GM23338 (cell line): ENCODE data around the gene DCP1B. TPM values are rescaled to one million over a fixed set of nuclear protein-coding genes. Genes with fewer than 3 reads are reported as not detected.

ENCODE experiments used
- ATAC-seq: fragments of 200-7000 bp; cut with Tn5 transposase; 3 replicates; pipeline ENCODE4 v1.9.1; 2020
- DNase-seq: peaks from one replicate; pipeline ENCODE4 v3.0.0-alpha.2; 2015; ENCODE audit warnings: low spot score
- H2AFZ ChIP-seq: fragments of 200-600 bp; sonication (generic); 2 replicates; pipeline ENCODE4 v1.8.0; 2016; ENCODE audit warnings: antibody characterized with exemption, mild to moderate bottlenecking, moderate library complexity
- H3F3A ChIP-seq: fragments of 200-600 bp; sonication (generic); replicated peaks from 2 replicates; pipeline ENCODE4 v1.8.0; 2017; ENCODE audit warnings: antibody characterized with exemption, mixed run types, low read depth
- H3K27ac ChIP-seq: fragments of 200-600 bp; sonication (generic); 2 replicates; pipeline ENCODE4 v1.6.1; 2016; ENCODE audit warnings: low read depth
- H3K27me3 ChIP-seq: fragments of 200-600 bp; sonication (generic); 2 replicates; pipeline ENCODE4 v1.8.0; 2016; ENCODE audit warnings: mild to moderate bottlenecking, mixed run types, moderate library complexity; ENCODE audit not compliant: insufficient read depth
- H3K36me3 ChIP-seq: fragments of 200-600 bp; sonication (generic); 2 replicates; pipeline ENCODE4 v1.8.0; 2016; ENCODE audit warnings: mild to moderate bottlenecking; ENCODE audit not compliant: insufficient read depth
- H3K4me1 ChIP-seq: fragments of 200-600 bp; sonication (generic); 2 replicates; pipeline ENCODE4 v1.8.0; 2016; ENCODE audit warnings: mild to moderate bottlenecking, moderate library complexity; ENCODE audit not compliant: insufficient read depth
- H3K4me2 ChIP-seq: fragments of 200-600 bp; sonication (generic); 2 replicates; pipeline ENCODE4 v1.7.1; 2017; ENCODE audit warnings: mixed run types
- H3K4me3 ChIP-seq: fragments of 200-600 bp; sonication (generic); 2 replicates; pipeline ENCODE4 v1.6.1; 2016; ENCODE audit warnings: mixed run types
- H3K79me2 ChIP-seq: fragments of 200-600 bp; sonication (generic); replicated peaks from 2 replicates; pipeline ENCODE4 v1.8.0; 2017; ENCODE audit warnings: mild to moderate bottlenecking; ENCODE audit not compliant: insufficient read depth
- H3K9me2 ChIP-seq: fragments of 200-600 bp; sonication (generic); 2 replicates; pipeline ENCODE4 v1.8.0; 2017; ENCODE audit not compliant: insufficient read depth
- H4K20me1 ChIP-seq: fragments of 200-600 bp; sonication (generic); replicated peaks from 2 replicates; pipeline ENCODE4 v1.8.0; 2017; ENCODE audit warnings: mild to moderate bottlenecking; ENCODE audit not compliant: insufficient read depth
- H3K27ac Mint-ChIP-seq: 2 replicates; pipeline ENCODE4 v1.8.0; 2020; ENCODE audit warnings: inconsistent platforms, mild to moderate bottlenecking, moderate library complexity, mixed read lengths
- H3K27me3 Mint-ChIP-seq: 3 replicates; pipeline ENCODE4 v1.8.0; 2022; ENCODE audit warnings: low read depth, mild to moderate bottlenecking, moderate library complexity, mixed read lengths, inconsistent platforms; ENCODE audit not compliant: insufficient read depth, poor library complexity
- H3K36me3 Mint-ChIP-seq: 3 replicates; pipeline ENCODE4 v1.8.0; 2021; ENCODE audit warnings: low read depth, mild to moderate bottlenecking, inconsistent platforms, moderate library complexity, mixed read lengths
- H3K4me1 Mint-ChIP-seq: 3 replicates; pipeline ENCODE4 v1.8.0; 2020; ENCODE audit warnings: mild to moderate bottlenecking, inconsistent platforms, mixed read lengths
- H3K4me3 Mint-ChIP-seq: 3 replicates; pipeline ENCODE4 v1.8.0; 2021; ENCODE audit warnings: moderate library complexity, mild to moderate bottlenecking, inconsistent platforms, mixed read lengths
- H3K9me3 Mint-ChIP-seq: 3 replicates; pipeline ENCODE4 v1.8.0; 2020; ENCODE audit warnings: moderate library complexity, mild to moderate bottlenecking, inconsistent platforms, mixed read lengths
- CREB1 ChIP-seq: fragments of 250-450 bp; sonication (Bioruptor Pico); IDR thresholded peaks from 2 replicates; pipeline ENCODE4 v1.5.0; 2020; ENCODE audit warnings: low read depth, mild to moderate bottlenecking, moderate library complexity
- CTCF ChIP-seq, 2 experiments: fragments of 200-600 bp in 1 of 2; sonication (generic) in 1 of 2; conservative IDR thresholded peaks; 2 replicates each; pipeline versions ENCODE4 v1.5.1 to v1.6.1; 2016 to 2017; ENCODE audit warnings: antibody characterized with exemption in 2 of 2, low read depth in 2 of 2, mild to moderate bottlenecking in 2 of 2, moderate library complexity in 1 of 2
- ETS1 ChIP-seq: IDR thresholded peaks from 2 replicates; pipeline ENCODE4 v1.6.1; 2016; ENCODE audit warnings: antibody characterized with exemption
- EZH2 ChIP-seq: fragments of 200-600 bp; sonication (generic); IDR thresholded peaks from one replicate; pipeline ENCODE4 v1.8.0; 2017; ENCODE audit warnings: antibody characterized with exemption, mild to moderate bottlenecking, low read depth; ENCODE audit not compliant: unreplicated experiment
- EZH2phosphoT487 ChIP-seq: fragments of 200-600 bp; sonication (generic); IDR thresholded peaks from one replicate; pipeline ENCODE4 v1.8.1; 2018; ENCODE audit warnings: antibody characterized with exemption; ENCODE audit not compliant: unreplicated experiment
- JUNB ChIP-seq: IDR thresholded peaks from one replicate; pipeline ENCODE4 v1.6.1; 2016; ENCODE audit warnings: antibody characterized with exemption; ENCODE audit not compliant: unreplicated experiment
- NANOG ChIP-seq: IDR thresholded peaks from 2 replicates; pipeline ENCODE4 v1.6.1; 2016; ENCODE audit warnings: antibody characterized with exemption, borderline replicate concordance
- POLR2AphosphoS5 ChIP-seq: IDR thresholded peaks from 2 replicates; pipeline ENCODE4 v1.6.1; 2016; ENCODE audit warnings: antibody characterized with exemption, low read depth
- REST ChIP-seq: IDR thresholded peaks from one replicate; pipeline ENCODE4 v1.6.1; 2018; ENCODE audit warnings: antibody characterized with exemption; ENCODE audit not compliant: unreplicated experiment
- STAT1 ChIP-seq: IDR thresholded peaks from one replicate; pipeline ENCODE4 v1.6.1; 2016; ENCODE audit warnings: antibody characterized with exemption; ENCODE audit not compliant: unreplicated experiment
- ZNF114 ChIP-seq: fragments of 250-450 bp; sonication (Bioruptor Pico); IDR thresholded peaks from 2 replicates; pipeline ENCODE4 v1.5.0; 2020; ENCODE audit warnings: mild to moderate bottlenecking, moderate library complexity
- ZNF331 ChIP-seq: fragments of 250-450 bp; sonication (Bioruptor Pico); IDR thresholded peaks from 2 replicates; pipeline ENCODE4 v1.5.0; 2020; ENCODE audit warnings: low read depth, mild to moderate bottlenecking, moderate library complexity
- ZNF462 ChIP-seq: fragments of 250-450 bp; sonication (Bioruptor Pico); IDR thresholded peaks from 2 replicates; pipeline ENCODE4 v1.5.0; 2020; ENCODE audit warnings: mild to moderate bottlenecking, moderate library complexity
- polyA plus RNA-seq: library from polyadenylated mRNA; unstranded; fragments of >200 nt; fragmentation: Nextera tagmentation; extraction: Ambion mirVana; gene quantifications from 2 replicates; pipeline ENCODE4 v1.2.1, GENCODE V29; 2016
- total RNA-seq: library from RNA; depleted of rRNA; stranded (reverse); fragments of >200 nt; shearing (Covaris generic); gene quantifications from 2 replicates; pipeline ENCODE4 v1.2.3, GENCODE V29; 2014

DCP1B gene
- total and polyA plus RNA-seq, 2 experiments from 2014 or later: 24.4 to 29.8 TPM

- Mint-ChIP-seq H3K4me3 (no peak overlapping the region), H3K9me3 (no peaks in the 10 kb centered on the region; the same call in 2 of the 3 replicates), H3K4me1 (peaks cover 13% of the 10 kb centered on the region), H3K36me3 (no peaks in the 10 kb centered on the region), H3K27ac (no peak overlapping the region), H3K27me3 (peaks cover 2% of the 10 kb centered on the region)
- H3K4me2 ChIP-seq: no peak overlapping the region
- DNase-seq (no peak), ATAC-seq (no peak)
- no peak for TF ChIP-seq CREB1 (CRISPR knock-in tag)
- no peak for TF ChIP-seq CTCF (conservative IDR thresholded peaks at IDR 0.05; ENCODE audit: low read depth in 2 of 2)
- no peak for TF ChIP-seq ZNF114 (CRISPR knock-in tag)
- TF ChIP-seq REST: no peak
- no peak for TF ChIP-seq ZNF462 (CRISPR knock-in tag)
- no peak for TF ChIP-seq NANOG
- TF ChIP-seq POLR2AphosphoS5: no peak
- TF ChIP-seq STAT1: no peak
- no peak for TF ChIP-seq ZNF331 (CRISPR knock-in tag)
- TF ChIP-seq ETS1: no peak
- no peak for TF ChIP-seq JUNB
- TF ChIP-seq EZH2phosphoT487: no peak
- no peak for TF ChIP-seq EZH2
- H3K36me3 ChIP-seq: no peaks in the 10 kb centered on the region
- H3K79me2 ChIP-seq: no peaks in the 10 kb centered on the region
- H3K4me1 ChIP-seq: no peaks in the 10 kb centered on the region
- no peak overlapping the region for H3K27ac ChIP-seq
- H3K9me2 ChIP-seq: no peaks in the 10 kb centered on the region
- no peak overlapping the region for H3K4me3 ChIP-seq
- H2AFZ ChIP-seq: no peak overlapping the region
- H3K27me3 ChIP-seq: no peaks in the 10 kb centered on the region
- H3F3A ChIP-seq: no peaks in the 10 kb centered on the region
- no peaks in the 10 kb centered on the region for H4K20me1 ChIP-seq
Measured at GRCh38 chr12:2019126-2019525, 14.9 kb upstream of the DCP1B start.
